GM19395 (cell line): Measurements from ENCODE around the gene SNU13.
"Not testable (repeated sequence)": the region's sequence is repeated elsewhere in the genome, so short reads cannot be mapped to it uniquely, and the experiment has no call there.

ENCODE experiments used
- ATAC-seq: cut with Tn5 transposase; IDR thresholded peaks from one replicate; pipeline ENCODE4 v1.9.1; 2021; ENCODE audit warnings: mild to moderate bottlenecking, moderate library complexity; ENCODE audit not compliant: unreplicated experiment

SNU13 gene

DNA sequence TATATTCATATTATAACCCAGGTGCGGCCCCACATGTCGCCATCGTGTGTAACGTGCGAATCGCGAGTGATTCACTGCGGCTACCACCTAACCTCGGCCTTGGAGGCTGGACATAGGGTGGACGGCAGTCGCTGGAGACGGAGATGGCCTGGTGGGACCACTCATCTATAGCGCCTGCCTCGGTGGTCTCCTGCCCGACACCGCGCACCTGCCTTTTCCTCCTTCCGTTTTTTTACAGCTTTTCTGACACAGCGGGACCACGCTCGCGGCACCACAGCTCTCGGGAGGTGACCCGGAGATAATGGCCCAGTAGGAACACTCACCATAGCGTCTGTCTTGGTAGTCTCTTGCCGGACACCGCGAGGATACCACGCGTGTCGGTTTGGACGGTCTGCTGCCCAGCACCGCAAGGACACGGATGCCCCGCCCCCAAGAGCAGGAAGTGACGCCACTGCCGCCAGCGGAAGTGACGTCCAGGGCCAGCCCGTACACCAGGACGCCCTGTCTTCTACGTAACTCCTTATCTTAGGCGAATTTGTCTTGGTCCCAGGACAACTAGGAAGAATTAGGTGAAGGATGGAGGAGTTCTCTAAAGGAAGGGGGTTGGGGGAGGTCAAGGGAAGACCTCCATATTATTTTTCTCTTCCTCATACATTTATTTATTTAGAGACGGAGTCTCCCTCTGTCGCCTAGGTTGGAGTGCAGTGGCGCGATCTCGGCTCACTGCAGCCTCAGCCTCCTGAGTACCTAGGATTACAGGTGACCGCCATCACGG lies 6.4 kb downstream of the SNU13 start:
- ATAC-seq = peak; percentile 72

DNA sequence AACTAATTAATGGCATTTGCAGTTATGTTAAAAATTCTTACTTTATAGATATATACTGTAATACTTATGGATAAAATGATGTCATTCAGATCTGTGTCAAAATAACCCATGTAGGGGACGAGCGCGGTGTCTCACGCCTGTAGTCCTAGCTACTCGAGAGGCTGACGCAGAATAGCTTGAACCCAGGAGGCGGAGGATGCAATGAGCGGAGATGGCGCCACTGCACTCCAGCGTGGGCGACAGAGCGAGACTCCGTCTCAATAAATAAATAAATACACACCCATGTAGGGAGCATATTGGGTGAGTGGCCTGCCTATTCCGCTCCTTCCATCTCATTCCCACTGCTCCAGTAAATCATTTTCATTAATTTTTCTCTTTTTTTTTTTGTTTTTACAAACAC lies 7.1 kb downstream of the SNU13 start:
- ATAC-seq = no peak

DNA sequence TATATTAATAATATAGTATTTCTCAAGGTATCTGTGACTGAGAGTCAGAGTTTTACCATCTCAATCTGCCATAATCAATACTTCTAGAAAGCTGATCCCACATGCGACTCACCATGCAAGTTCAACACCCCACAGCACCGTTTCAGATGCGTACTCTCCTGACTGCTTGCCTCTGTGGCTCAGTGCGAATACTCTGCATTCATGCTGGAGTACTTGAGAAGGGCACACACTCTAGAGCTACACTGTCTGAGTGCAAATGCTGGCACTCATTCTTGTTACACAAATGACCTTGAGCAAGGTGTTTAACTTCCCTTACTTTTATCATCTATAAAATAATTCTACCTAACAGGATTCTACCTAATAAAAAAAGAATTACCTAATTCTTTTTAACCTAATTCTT lies 12.5 kb downstream of the SNU13 start:
- no peak for ATAC-seq

DNA sequence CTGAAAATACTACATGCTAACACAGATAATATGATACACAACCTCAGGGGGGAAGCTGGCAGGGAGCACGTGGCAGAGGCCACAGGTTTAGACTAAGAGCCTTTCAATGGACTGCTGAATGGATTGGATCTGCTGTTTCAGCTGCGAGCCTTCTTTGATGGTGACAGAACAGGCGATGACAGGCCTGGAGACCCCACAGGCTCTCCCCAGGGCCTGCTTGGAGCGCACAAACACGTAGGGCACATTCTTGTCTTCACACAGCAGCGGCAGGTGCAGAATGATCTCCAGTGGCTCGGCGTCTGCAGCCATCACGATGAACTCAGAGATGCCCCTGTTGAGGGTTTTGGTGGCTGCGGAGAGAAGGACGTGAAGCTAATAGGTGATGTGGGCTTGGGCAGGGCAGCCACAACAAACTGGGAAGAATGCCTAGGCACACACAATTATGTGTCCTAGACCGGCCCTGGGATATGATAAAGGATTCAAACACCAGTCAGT lies 13.8 kb downstream of the SNU13 start:
- ATAC-seq = no peak

DNA sequence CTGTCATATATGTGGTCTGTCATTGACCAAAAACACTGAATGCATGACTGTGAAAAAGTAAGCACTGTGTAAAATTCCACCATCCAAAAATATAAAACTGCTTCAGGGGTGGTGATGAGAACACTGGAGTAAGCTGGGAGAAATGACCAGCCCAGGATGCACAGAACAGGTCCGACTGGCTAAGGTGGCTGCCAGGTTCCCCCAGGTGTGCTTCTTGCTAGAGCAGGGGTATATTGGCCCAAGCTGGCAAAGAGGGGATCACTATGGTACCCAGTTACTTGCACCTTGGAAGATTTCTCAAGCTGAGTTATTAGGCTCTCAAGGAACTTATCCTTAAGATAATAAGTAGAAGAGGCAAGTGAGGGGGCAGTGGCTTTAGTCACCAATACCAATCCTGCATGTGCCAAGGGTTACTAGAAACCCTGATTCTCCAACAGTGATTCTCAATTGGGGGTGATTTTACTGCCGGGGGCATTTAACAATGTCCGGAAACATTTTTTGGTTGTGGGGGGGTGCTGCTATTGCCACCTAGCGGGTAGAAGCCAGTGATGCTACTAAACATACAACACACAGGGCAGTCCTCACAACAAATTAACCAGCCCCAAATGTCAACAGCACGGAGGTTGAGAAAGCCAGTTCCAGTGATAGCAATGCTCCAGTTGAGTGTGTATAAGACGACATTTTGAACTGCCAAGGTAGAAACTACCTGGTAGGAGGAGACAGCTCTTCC lies 15.7 kb downstream of the SNU13 start:
- ATAC-seq = no peak

DNA sequence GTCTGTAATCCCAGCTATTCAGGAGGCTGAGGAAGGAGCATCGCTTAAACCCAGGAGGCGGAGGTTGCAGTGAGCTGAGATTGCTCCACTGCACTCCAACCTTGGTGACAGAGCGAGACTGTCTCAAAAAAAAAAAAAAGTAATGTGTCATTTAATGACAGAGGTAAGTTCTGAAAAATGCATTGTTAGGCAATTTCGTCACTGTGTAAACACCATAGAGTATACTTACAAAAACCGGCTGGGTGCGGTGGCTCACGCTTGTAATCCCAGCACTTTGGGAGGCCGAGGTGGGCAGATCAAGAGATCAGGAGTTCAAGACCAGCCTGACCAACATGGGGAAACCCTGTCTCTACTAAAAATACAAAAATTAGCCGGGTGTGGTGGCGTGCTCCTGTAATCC lies 16.6 kb downstream of the SNU13 start:
- not testable (repeated sequence) for ATAC-seq

DNA sequence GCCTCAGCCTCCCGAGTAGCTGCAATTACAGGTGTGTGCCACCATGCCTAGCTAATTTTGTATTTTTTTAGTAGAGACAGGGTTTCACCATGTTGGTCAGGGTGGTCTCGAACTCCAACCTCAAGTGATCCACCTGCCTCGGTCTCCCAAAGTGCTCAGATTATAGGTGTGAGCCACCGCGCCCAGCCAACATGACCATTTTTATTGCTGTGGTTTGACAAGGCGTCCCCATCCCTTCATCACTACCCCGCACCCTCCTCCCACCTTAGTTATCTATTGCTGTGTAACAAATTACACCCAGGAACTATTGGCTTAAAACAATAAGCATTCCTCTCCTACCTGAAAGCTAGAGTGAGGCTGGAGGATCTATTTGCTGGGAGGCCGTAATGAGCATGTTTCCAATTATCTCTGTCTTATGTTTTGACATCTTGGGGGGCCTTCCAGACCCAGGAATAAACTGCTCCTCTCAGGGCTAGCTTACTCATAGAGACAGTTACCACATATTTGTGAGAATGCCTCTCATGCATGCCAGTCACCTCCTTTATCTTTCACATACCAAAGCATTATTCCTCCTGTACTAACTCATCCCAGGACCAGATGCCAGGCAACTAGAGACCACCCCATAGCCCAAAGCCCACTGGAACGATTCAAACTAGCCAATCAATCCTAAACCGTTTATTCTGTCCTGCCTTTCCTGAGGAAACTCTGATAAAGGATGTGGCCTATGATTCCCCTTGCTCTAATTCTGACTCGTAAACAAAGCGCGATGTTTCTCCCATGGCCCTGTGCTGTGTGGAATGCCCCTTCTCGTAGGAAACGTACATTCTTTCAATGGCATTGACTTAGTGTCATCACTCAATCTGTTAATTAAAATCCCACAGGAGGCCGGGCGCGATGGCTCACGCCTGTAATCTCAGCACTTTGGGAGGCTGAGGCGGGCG lies 19.4 kb downstream of the SNU13 start:
- ATAC-seq = no peak

DNA sequence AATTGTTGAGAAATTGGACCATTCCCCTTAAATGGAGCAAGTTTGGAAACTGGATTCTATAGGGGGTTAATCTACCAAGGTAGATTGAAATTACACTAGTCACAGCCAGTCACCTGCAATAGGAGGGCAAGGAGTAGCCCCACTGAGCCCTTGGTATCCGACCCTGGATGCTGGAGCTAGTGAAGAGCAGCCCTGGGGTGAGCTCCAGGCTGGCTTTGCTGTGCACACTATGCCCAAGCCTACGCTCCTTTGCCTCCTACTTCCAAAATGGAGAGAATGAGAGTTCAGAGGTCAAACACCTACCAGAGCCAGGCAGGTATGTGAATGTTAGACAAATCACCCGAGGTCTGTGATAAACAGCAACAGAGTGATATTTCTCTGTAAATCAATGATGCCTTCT lies 23.7 kb downstream of the SNU13 start:
- ATAC-seq = no peak

DNA sequence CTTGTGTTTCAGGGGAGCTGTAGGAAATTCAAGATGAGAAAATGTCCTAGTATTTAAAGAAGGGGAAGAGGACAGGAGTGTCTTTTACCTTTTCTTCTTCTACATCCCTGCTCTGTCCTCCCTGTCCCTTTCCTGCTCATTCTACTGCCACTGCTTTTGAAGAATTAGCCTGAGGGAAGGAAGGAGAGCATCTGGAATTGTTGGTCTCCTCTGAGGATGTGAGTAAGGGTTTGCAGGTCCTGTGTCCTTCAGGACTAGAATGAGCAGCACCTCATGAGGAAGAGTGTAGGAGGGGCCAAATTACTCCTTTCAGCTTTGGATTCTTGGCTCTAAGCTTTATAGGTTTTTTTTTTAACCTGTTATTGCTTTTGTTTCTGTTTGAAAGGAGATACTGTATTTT lies 24.2 kb downstream of the SNU13 start:
- ATAC-seq = no peak

DNA sequence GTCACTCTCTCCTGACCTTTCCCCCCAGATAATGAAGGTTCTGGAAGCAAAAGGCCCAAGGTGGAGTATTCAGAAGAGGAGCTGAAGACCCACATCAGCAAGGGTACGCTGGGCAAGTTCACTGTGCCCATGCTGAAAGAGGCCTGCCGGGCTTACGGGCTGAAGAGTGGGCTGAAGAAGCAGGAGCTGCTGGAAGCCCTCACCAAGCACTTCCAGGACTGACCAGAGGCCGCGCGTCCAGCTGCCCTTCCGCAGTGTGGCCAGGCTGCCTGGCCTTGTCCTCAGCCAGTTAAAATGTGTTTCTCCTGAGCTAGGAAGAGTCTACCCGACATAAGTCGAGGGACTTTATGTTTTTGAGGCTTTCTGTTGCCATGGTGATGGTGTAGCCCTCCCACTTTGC lies 25.1 kb downstream of the SNU13 start:
- ATAC-seq = not testable (repeated sequence)

DNA sequence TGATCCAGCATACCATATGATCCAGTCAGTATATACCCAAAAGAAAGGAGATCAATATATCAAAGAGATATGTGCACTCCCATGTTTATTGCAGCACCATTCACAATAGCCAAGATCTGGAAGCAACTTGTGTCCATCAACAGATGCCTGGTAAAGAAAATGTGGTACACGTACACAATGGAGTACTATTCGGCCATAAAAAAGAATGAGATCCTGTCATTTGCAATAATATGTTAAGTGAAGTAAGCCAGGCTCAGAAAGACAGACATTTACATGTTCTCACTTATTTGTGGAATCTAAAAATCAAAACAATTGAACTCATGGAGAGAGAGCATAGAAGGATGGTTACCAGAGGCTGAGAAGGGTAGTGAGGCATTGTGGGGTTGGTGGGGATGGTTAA lies 27.0 kb downstream of the SNU13 start:
- no peak for ATAC-seq

DNA sequence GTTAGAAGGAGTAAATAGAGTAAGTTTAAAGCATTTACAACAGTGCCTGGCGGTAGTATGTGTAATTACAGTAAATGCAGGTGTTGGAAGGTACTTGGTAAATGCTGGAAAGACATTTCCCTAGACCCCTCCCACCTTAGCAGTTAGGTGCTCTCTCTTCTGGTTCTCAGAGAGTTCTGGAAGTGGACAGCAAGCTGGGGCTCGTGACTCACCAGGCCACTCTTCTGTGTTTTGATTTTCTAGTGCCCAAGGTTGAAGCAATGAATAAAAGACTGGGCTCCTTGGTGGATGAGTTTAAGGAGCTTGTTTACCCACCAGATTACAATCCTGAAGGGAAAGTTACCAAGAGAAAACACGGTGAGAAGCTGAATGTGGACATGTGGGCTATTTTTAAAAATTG lies 27.6 kb downstream of the SNU13 start:
- no peak for ATAC-seq

DNA sequence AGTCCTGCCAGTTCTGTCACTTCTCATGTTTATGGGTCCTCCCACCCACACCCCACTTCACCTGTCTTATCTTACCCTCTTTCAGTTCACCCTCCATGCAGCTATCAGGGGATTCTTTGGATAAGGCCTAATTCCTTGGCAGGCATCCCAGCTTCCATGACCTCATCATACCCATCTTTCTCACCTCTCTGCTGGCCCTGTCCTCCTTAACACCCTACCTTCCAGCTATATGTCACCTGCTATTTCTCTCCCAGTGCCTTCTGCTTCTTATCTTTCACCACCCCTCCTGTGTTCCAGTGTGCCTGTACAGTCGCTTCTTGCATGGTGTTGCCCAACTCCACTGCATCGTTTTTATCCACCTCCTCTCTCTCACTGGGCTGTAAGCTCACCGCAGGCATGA lies 28.3 kb downstream of the SNU13 start:
- ATAC-seq = no peak

DNA sequence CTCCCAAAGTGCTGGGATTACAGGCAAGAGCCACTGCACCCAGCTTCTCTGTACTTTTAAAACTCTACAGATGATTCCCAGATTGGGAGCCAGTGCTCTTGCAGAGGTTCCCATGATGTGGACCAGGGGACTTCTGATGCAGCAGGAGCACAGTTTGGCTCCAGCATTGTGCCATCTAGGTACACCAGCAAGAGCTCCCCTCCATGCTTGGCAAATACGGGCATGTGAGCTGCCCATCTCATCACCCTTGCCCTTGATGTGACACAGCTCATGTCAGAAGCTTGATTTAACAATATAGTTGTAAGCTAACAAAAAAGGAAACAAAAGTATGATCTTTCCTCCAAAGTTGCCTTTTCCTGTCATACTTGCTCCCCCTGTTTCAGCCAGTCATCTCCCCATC lies 28.7 kb downstream of the SNU13 start:
- ATAC-seq = no peak

DNA sequence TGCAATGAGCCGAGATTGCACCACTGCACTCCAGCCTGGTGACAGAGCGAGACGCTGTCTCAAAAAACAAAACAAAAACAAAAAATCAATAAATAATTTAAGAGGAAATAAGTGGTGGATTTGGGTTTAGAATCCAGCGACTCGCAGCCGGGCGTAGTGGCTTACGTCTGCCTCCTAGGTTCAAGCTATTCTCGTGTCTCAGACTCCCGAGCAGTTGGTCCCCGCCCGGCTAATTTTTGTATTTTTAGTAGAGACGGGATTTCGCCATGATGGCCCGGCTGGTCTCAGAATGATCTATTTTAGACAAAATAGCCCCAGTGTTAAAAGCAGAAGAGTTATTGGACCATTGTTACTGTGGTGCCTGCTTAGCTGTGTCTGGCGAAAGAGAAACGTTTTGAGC lies 29.8 kb downstream of the SNU13 start:
- ATAC-seq = no peak

DNA sequence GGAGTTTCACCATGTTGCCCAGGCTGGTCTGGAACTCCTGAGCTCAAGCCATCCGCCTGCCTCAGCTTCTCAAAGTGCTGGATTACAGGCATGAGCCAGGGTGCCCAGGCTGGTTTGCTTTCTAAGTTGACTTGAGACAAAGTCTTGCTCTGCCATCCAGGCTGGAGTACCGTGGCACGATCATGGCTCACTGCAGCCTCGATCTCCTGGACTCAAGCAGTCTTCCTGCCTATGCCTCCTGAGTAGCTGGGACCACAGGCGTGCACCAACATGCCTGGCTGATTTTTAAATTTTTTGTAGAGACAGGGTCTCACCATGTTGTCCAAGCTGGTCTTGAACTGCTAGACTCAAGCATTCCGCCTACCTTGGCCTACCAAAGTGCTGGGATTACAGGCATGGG lies 31.0 kb downstream of the SNU13 start:
- no peak for ATAC-seq

DNA sequence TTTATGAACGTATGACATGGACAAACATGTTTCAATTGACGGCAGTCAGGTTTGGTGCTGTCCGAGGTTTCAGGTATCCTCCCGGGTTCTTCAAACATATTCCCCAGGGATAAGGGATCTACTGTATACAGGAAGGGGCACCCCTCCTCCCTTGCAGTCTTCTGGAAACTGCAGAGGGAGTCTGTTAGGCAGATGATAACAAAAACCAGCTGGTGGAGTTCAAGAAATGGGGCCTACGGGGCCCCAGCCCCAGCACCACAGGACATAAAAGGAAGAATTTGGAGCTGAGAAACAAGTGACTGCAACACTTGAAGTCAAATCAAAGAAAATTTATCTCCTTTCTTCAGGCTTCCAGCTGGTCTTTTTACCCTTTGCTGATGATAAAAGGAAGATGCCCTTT lies 32.1 kb downstream of the SNU13 start:
- ATAC-seq = no peak

DNA sequence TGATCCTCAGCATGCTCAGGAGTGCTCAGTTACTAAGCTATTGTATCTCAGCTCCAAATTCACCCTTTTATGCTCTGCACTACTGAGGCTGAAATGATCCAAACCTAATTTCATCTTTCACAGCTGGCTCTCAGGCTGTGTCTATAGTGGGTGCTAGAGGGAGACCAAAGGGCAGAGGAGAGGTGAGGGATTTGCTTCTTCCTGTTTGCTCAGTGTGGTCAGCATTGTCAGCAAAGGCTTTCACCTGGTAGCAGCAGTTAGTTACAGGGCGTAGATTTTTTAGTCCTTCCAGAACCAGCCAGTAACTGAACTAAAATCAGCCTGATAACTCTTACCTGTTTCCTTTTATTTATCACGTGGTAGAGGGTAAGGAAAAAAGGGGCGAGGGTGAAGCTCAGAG lies 34.3 kb downstream of the SNU13 start:
- no peak for ATAC-seq

DNA sequence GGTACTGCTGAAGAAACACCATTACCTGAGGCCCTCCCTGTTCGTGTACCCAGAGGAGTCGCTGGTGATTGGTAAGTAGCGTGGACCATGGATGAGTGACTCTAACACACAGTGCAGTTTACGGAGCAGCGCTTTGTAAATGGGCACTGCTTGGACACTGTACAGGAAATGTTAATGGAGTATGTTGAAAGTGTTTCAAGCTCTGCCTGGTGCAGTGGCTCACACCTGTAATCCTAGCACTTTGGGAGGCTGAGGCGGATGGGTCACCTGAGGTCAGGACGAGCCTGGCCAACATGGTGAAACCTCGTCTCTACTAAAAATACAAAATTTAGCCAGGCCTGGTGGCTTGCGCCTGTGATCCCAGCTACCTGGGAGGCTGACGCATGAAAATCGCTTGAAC lies 37.8 kb downstream of the SNU13 start:
- no peak for ATAC-seq

DNA sequence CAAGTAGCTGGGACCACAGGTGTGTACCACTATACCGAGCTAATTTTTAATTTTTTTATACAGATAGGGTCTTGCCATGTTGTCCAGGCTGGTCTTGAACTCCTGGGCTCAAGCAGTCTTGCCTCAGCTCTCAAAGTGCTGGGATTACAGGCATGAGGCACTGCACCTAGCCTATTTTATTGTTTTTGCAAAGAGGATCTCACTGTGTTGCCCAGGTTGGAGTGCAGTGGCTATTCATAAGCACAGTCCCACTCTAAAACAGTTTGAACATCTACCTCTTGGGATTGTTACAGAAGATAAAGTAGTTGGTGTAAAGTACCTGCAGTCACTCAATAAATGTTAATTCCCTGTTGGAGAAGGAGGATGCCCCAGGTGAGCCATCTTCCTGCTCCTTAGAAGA lies 38.4 kb downstream of the SNU13 start:
- ATAC-seq = no peak

DNA sequence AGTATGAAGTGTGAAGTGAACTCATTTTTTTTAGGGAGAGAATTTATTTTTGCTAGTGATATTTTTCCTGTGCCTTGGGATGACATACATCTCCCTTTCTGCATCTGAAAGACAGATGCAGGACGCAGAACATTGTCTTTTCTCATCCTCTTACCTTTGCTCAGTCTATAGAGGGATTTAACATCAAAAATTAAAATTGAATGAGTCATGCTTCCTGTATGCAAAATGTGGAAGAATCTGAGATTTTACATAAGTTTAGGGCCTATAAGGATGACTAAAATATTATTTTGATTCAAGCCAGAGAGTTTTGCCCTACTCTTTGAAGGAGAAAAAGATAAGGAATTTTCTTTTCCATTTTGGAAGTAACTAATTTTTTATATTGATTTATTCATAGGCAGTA lies 40.2 kb downstream of the SNU13 start:
- no peak for ATAC-seq
